Suprapubic skin (tissue), 4 donors: ENCODE measurements around the gene RELL1.

Source experiments
- CTCF ChIP-seq, 2 donors: fragments of 200-600 bp in 1 of 2; fragments of 450-650 bp in 1 of 2; sonication (generic) in 1 of 2; IDR thresholded peaks; one replicate each; pipeline ENCODE4 v1.5.1; 2016 to 2019; ENCODE audit warnings: antibody characterized with exemption in 2 of 2, mild to moderate bottlenecking in 1 of 2, moderate library complexity in 1 of 2
- EP300 ChIP-seq: sonication (generic); formaldehyde crosslinking; IDR thresholded peaks from one replicate; pipeline ENCODE4 v1.6.1; 2017; ENCODE audit warnings: antibody characterized with exemption
- POLR2A ChIP-seq, 2 donors: fragments of 450-650 bp; IDR thresholded peaks; one replicate each; pipeline ENCODE4 v1.6.1; 2017; ENCODE audit warnings: antibody characterized with exemption in 2 of 2, mild to moderate bottlenecking in 2 of 2, moderate library complexity in 2 of 2
- POLR2AphosphoS5 ChIP-seq, 3 donors: sonication (generic); formaldehyde crosslinking; IDR thresholded peaks; one replicate each; pipeline ENCODE4 v1.6.1; 2017; ENCODE audit warnings: antibody characterized with exemption in 3 of 3

GRCh38 chr4:37664696-37665095 lies 21.5 kb downstream of the RELL1 start:
- TF ChIP-seq CTCF (IDR thresholded peaks at IDR 0.05) (no peak), POLR2A (IDR thresholded peaks at IDR 0.05) (no peak), EP300 (no peak), POLR2AphosphoS5 (IDR thresholded peaks at IDR 0.05) (no peak)
